Stomach (tissue), 4 donors: Measurements from ENCODE around the gene TNFRSF11A.

Experiments used
- POLR2A ChIP-seq, 4 donors: fragments of 450-650 bp; IDR thresholded peaks; one replicate each; pipeline ENCODE4 v1.6.1; 2016; ENCODE audit warnings: antibody characterized with exemption in 4 of 4, control low read depth in 2 of 4, mild to moderate bottlenecking in 1 of 4, moderate library complexity in 1 of 4
- POLR2AphosphoS5 ChIP-seq, 3 donors: sonication (generic); formaldehyde crosslinking; IDR thresholded peaks; one replicate each; pipeline ENCODE4 v1.6.1; 2016; ENCODE audit warnings: antibody characterized with exemption in 3 of 3
- TF ChIP-seq, protein P1 (sequence below), 7 experiments: fragments of 450-650 bp in 4 of 7; fragments of 200-600 bp in 3 of 7; sonication (generic) in 3 of 7; IDR thresholded peaks; one replicate each; pipeline ENCODE4 v1.5.1; 2016 to 2019; ENCODE audit warnings: antibody characterized with exemption in 7 of 7, control low read depth in 2 of 7, mild to moderate bottlenecking in 1 of 7

GRCh38 chr18:62437235-62438017 lies 112.3 kb downstream of the TNFRSF11A start:
- TF ChIP-seq, protein P1, sequence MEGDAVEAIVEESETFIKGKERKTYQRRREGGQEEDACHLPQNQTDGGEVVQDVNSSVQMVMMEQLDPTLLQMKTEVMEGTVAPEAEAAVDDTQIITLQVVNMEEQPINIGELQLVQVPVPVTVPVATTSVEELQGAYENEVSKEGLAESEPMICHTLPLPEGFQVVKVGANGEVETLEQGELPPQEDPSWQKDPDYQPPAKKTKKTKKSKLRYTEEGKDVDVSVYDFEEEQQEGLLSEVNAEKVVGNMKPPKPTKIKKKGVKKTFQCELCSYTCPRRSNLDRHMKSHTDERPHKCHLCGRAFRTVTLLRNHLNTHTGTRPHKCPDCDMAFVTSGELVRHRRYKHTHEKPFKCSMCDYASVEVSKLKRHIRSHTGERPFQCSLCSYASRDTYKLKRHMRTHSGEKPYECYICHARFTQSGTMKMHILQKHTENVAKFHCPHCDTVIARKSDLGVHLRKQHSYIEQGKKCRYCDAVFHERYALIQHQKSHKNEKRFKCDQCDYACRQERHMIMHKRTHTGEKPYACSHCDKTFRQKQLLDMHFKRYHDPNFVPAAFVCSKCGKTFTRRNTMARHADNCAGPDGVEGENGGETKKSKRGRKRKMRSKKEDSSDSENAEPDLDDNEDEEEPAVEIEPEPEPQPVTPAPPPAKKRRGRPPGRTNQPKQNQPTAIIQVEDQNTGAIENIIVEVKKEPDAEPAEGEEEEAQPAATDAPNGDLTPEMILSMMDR (IDR thresholded peaks at IDR 0.05) = no peak
- TF ChIP-seq POLR2AphosphoS5 (IDR thresholded peaks at IDR 0.05) (peak in 2 of 3 donors; percentile 16 to 38), POLR2A (IDR thresholded peaks at IDR 0.05) (no peak)
